Measurements from ENCODE around the gene TRRAP. TPM values are rescaled to one million over a fixed set of nuclear protein-coding genes. Genes with fewer than 3 reads are reported as not detected.
A peak's percentile ranks its signal among the peaks of the same experiment; 100 is the strongest.

TRRAP gene
- polyA plus RNA-seq, 1 donor from 2014 or later = 12.9 TPM

DNA sequence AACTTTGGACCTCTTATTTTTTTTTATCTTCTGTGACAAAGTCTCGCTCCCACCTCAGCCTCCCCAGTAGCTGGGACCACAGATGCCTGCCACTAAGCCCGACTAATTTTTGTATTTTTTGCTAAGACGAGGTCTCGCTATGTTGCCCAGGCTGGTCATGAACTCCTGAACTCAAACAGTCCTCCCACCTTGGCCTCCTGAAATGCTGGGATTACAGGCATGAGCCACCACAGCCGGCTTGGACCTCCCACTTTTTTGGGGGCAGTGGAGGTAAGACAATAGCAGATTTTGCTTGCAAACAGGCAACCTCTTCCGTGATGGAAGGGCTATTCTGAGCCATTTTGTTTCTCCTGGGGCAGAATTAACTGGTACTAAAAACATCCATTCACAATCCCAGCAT, 1.2 kb upstream of the TRRAP start:
- no peaks in the 10 kb centered on the region for H3K27me3 ChIP-seq (ENCODE audit: insufficient read depth, low read depth, low read length)
- no peak overlapping the region for H2AFZ ChIP-seq (ENCODE audit: low read depth, low read length)
- H3K27ac ChIP-seq (ENCODE audit: low read length) = peak overlapping the region; percentile 84
- H3K4me3 ChIP-seq (ENCODE audit: low read length) = no peak overlapping the region
- no peaks in the 10 kb centered on the region for H3F3A ChIP-seq (ENCODE audit: insufficient read depth, low read length, poor library complexity, severe bottlenecking)
- H4K20me1 ChIP-seq (ENCODE audit: insufficient read depth) = no peaks in the 10 kb centered on the region
- H3K36me3 ChIP-seq (ENCODE audit: insufficient read depth, low read length) = no peaks in the 10 kb centered on the region
- no peak overlapping the region for H3K9ac ChIP-seq (ENCODE audit: low read length)
- no peaks in the 10 kb centered on the region for H3K9me3 ChIP-seq (ENCODE audit: low read length)
- H3K9me2 ChIP-seq (ENCODE audit: insufficient read depth, low read length) = no peaks in the 10 kb centered on the region
- TF ChIP-seq EZH2 (IDR thresholded peaks at IDR 0.05; ENCODE audit: borderline replicate concordance, insufficient read depth, low read length, poor library complexity, severe bottlenecking) (no peak), RAD21 (conservative IDR thresholded peaks at IDR 0.05) (no peak), MXI1 (conservative IDR thresholded peaks at IDR 0.05; ENCODE audit: poor library complexity, severe bottlenecking) (no peak), EP300 (conservative IDR thresholded peaks at IDR 0.05; ENCODE audit: poor library complexity, severe bottlenecking) (no peak), SMC3 (conservative IDR thresholded peaks at IDR 0.05; ENCODE audit: poor library complexity) (no peak), TAF1 (IDR thresholded peaks at IDR 0.05; ENCODE audit: low read depth) (no peak), POLR2AphosphoS5 (IDR thresholded peaks at IDR 0.05) (no peak)
- TF ChIP-seq, protein P1, sequence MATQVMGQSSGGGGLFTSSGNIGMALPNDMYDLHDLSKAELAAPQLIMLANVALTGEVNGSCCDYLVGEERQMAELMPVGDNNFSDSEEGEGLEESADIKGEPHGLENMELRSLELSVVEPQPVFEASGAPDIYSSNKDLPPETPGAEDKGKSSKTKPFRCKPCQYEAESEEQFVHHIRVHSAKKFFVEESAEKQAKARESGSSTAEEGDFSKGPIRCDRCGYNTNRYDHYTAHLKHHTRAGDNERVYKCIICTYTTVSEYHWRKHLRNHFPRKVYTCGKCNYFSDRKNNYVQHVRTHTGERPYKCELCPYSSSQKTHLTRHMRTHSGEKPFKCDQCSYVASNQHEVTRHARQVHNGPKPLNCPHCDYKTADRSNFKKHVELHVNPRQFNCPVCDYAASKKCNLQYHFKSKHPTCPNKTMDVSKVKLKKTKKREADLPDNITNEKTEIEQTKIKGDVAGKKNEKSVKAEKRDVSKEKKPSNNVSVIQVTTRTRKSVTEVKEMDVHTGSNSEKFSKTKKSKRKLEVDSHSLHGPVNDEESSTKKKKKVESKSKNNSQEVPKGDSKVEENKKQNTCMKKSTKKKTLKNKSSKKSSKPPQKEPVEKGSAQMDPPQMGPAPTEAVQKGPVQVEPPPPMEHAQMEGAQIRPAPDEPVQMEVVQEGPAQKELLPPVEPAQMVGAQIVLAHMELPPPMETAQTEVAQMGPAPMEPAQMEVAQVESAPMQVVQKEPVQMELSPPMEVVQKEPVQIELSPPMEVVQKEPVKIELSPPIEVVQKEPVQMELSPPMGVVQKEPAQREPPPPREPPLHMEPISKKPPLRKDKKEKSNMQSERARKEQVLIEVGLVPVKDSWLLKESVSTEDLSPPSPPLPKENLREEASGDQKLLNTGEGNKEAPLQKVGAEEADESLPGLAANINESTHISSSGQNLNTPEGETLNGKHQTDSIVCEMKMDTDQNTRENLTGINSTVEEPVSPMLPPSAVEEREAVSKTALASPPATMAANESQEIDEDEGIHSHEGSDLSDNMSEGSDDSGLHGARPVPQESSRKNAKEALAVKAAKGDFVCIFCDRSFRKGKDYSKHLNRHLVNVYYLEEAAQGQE (IDR thresholded peaks at IDR 0.05; ENCODE audit: borderline replicate concordance) = no peak
- TF ChIP-seq, protein P2, sequence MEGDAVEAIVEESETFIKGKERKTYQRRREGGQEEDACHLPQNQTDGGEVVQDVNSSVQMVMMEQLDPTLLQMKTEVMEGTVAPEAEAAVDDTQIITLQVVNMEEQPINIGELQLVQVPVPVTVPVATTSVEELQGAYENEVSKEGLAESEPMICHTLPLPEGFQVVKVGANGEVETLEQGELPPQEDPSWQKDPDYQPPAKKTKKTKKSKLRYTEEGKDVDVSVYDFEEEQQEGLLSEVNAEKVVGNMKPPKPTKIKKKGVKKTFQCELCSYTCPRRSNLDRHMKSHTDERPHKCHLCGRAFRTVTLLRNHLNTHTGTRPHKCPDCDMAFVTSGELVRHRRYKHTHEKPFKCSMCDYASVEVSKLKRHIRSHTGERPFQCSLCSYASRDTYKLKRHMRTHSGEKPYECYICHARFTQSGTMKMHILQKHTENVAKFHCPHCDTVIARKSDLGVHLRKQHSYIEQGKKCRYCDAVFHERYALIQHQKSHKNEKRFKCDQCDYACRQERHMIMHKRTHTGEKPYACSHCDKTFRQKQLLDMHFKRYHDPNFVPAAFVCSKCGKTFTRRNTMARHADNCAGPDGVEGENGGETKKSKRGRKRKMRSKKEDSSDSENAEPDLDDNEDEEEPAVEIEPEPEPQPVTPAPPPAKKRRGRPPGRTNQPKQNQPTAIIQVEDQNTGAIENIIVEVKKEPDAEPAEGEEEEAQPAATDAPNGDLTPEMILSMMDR (IDR thresholded peaks at IDR 0.05; ENCODE audit: poor library complexity, severe bottlenecking) = no peak
- no peak overlapping the region for H3K4me2 ChIP-seq (ENCODE audit: low read length)
- peaks cover 25% of the 10 kb centered on the region for H3K79me2 ChIP-seq (replicated peaks; ENCODE audit: insufficient read depth, low read length)

DNA sequence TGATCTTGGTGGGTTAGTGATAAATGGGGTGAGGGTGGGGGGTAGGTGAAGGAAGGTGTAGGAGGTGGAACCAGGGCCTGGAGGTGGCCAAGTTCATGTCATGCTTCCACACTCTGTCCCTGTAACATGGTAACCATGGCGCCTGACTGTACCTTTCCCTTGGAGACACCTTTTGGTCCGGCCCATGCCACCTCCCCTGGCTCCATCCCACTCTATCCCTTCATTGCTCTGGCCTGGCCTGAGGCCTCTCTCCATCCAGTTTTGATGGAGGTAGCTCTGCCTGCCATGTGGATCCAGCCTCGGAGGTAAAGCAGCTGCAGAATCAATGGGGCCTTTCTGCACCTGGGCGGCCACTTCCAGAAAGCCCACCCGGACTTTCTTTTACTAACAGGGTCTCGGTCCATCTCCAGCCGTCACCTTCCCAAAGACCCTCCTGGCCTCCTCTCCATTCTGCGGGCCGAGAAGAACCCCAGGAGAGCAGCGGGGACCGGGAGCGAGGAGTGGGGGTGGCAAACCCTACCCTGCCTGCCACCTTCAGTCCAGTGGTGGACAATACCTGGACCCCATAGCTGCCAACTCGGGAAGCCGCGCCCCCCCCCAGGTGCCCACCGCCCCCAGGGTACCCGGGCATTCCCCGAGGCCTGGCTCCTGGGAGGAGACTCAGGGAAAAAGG, 504 bp upstream of the TRRAP start:
- H3K9me3 ChIP-seq (ENCODE audit: low read length) = no peaks in the 10 kb centered on the region
- H3K79me2 ChIP-seq (replicated peaks; ENCODE audit: insufficient read depth, low read length) = peaks cover 25% of the 10 kb centered on the region
- peak overlapping the region; percentile 92 for H2AFZ ChIP-seq (ENCODE audit: low read depth, low read length)
- H3K36me3 ChIP-seq (ENCODE audit: insufficient read depth, low read length) = no peaks in the 10 kb centered on the region
- H3K4me3 ChIP-seq (ENCODE audit: low read length) = peak overlapping the region; percentile 95
- H3K27ac ChIP-seq (ENCODE audit: low read length) = peak overlapping the region; percentile 84
- H3K9ac ChIP-seq (ENCODE audit: low read length) = peak overlapping the region; percentile 94
- no peaks in the 10 kb centered on the region for H3K9me2 ChIP-seq (ENCODE audit: insufficient read depth, low read length)
- H3F3A ChIP-seq (ENCODE audit: insufficient read depth, low read length, poor library complexity, severe bottlenecking) = no peaks in the 10 kb centered on the region
- H3K27me3 ChIP-seq (ENCODE audit: insufficient read depth, low read depth, low read length) = no peaks in the 10 kb centered on the region
- TF ChIP-seq TAF1 (IDR thresholded peaks at IDR 0.05; ENCODE audit: low read depth) (no peak), RAD21 (conservative IDR thresholded peaks at IDR 0.05) (no peak), SMC3 (conservative IDR thresholded peaks at IDR 0.05; ENCODE audit: poor library complexity) (no peak), EP300 (conservative IDR thresholded peaks at IDR 0.05; ENCODE audit: poor library complexity, severe bottlenecking) (no peak), EZH2 (IDR thresholded peaks at IDR 0.05; ENCODE audit: borderline replicate concordance, insufficient read depth, low read length, poor library complexity, severe bottlenecking) (no peak), MXI1 (conservative IDR thresholded peaks at IDR 0.05; ENCODE audit: poor library complexity, severe bottlenecking) (no peak), POLR2AphosphoS5 (IDR thresholded peaks at IDR 0.05) (no peak)
- TF ChIP-seq, protein P2 (IDR thresholded peaks at IDR 0.05; ENCODE audit: poor library complexity, severe bottlenecking) = no peak
- TF ChIP-seq, protein P1 (IDR thresholded peaks at IDR 0.05; ENCODE audit: borderline replicate concordance) = no peak
- no peaks in the 10 kb centered on the region for H4K20me1 ChIP-seq (ENCODE audit: insufficient read depth)
- H3K4me2 ChIP-seq (ENCODE audit: low read length) = peak overlapping the region; percentile 59

Measured in neural cell (in vitro differentiated cells).